ENCODE data around the gene SULT1A2.

GRCh38 chr16:28556914-28557320 is 39.9 kb downstream of the SULT1A2 start:
- TF ChIP-seq ATF3 (IDR thresholded peaks at IDR 0.05; ENCODE audit: insufficient read depth, low read depth, low read length) (no peak), POLR2A (IDR thresholded peaks at IDR 0.05; ENCODE audit: control extremely low read depth in 1 of 2, low read depth in 2 of 2, low read length in 2 of 2) (no peak), KDM1A (IDR thresholded peaks at IDR 0.05; ENCODE audit: borderline replicate concordance, low read length) (no peak), CTCF (IDR thresholded peaks at IDR 0.05; ENCODE audit: control extremely low read depth in 1 of 3, insufficient read depth in 1 of 3, low read depth in 1 of 3, low read length in 3 of 3) (no peak), SP4 (IDR thresholded peaks at IDR 0.05; ENCODE audit: low read length) (no peak), CHD2 (IDR thresholded peaks at IDR 0.05; ENCODE audit: low read length) (no peak), POLR2AphosphoS5 (IDR thresholded peaks at IDR 0.05; ENCODE audit: low read depth, low read length) (no peak), JUND (IDR thresholded peaks at IDR 0.05; ENCODE audit: low read length) (no peak), YY1 (IDR thresholded peaks at IDR 0.05; ENCODE audit: low read depth, low read length) (no peak), EZH2 (IDR thresholded peaks at IDR 0.05; ENCODE audit: low read depth, low read length, severe bottlenecking) (no peak), EP300 (IDR thresholded peaks at IDR 0.05; ENCODE audit: borderline replicate concordance in 1 of 2, low read depth in 2 of 2, low read length in 2 of 2) (no peak)

All from H1 (cell line).